ENCODE data around the gene ODF4. TPM values are rescaled to one million over a fixed set of nuclear protein-coding genes. Genes with fewer than 3 reads are reported as not detected.

ODF4 gene
- total and polyA plus RNA-seq, 3 donors from 2014 or later: 5.3 to 34.0 (median 7.7) TPM

- H3K4me3 ChIP-seq: peak overlapping the region in 1 of 2 donors; percentile 1
- H3K36me3 ChIP-seq (ENCODE audit: low read depth, missing control alignments): no peaks in the 10 kb centered on the region
- no peaks in the 10 kb centered on the region for H3K9me3 ChIP-seq
- WGBS, 2 donors: 26 to 39% methylated on average over 16 to 26 of the region's 26 CpGs
- no peak for DNase-seq
- TF ChIP-seq POLR2A (IDR thresholded peaks at IDR 0.05): no peak
- no peak for TF ChIP-seq CTCF (IDR thresholded peaks at IDR 0.05)
- peaks cover 6% of the 10 kb centered on the region for H3K4me1 ChIP-seq
- H3K27ac ChIP-seq: no peak overlapping the region
- H3K27me3 ChIP-seq: no peaks in the 10 kb centered on the region
- intact Hi-C loops (cut with DNase I; ENCODE audit: low total_unique reads): no loop called here
These were observed 23.8 kb upstream of the ODF4 start for GRCh38 chr17:8315764-8316217.

- Histone ChIP-seq H3K36me3 (ENCODE audit: low read depth, missing control alignments) (no peaks in the 10 kb centered on the region), H3K4me1 (peaks cover 6% of the 10 kb centered on the region), H3K4me3 (no peak overlapping the region), H3K27ac (no peak overlapping the region), H3K27me3 (no peaks in the 10 kb centered on the region), H3K9me3 (no peaks in the 10 kb centered on the region)
- WGBS, 2 donors: 76 to 77% methylated on average over 17 to 24 of the region's 24 CpGs
- TF ChIP-seq POLR2A (IDR thresholded peaks at IDR 0.05): no peak
- TF ChIP-seq CTCF (IDR thresholded peaks at IDR 0.05): no peak
- no peak for DNase-seq
- intact Hi-C loops (cut with DNase I; ENCODE audit: low total_unique reads): no loop called here
These were observed 21.4 kb upstream of the ODF4 start for GRCh38 chr17:8318010-8318935.

- no peaks in the 10 kb centered on the region for H3K27me3 ChIP-seq
- WGBS, 2 donors: 84 to 94% methylated on average over 4 of the region's 4 CpGs
- TF ChIP-seq POLR2A (IDR thresholded peaks at IDR 0.05): no peak
- no peak for TF ChIP-seq CTCF (IDR thresholded peaks at IDR 0.05)
- intact Hi-C loops (cut with DNase I; ENCODE audit: low total_unique reads): no loop called here
- no peak overlapping the region for H3K4me3 ChIP-seq
- no peaks in the 10 kb centered on the region for H3K9me3 ChIP-seq
- DNase-seq: no peak
- H3K27ac ChIP-seq: no peak overlapping the region
- H3K4me1 ChIP-seq: peaks cover 6% of the 10 kb centered on the region
- no peaks in the 10 kb centered on the region for H3K36me3 ChIP-seq (ENCODE audit: low read depth, missing control alignments)
These were observed 19.4 kb upstream of the ODF4 start for GRCh38 chr17:8320262-8320661.

GRCh38 chr17:8320990-8321389 is 18.6 kb upstream of the ODF4 start:
- H3K9me3 ChIP-seq: no peaks in the 10 kb centered on the region
- H3K27ac ChIP-seq: no peak overlapping the region
- TF ChIP-seq CTCF (IDR thresholded peaks at IDR 0.05) (no peak), POLR2A (IDR thresholded peaks at IDR 0.05) (no peak)
- intact Hi-C loops (cut with DNase I; ENCODE audit: low total_unique reads): no loop called here
- 39 to 58% methylated on average over 5 to 6 of the region's 6 CpGs for WGBS, 2 donors
- DNase-seq: peak; percentile 61
- H3K4me3 ChIP-seq: no peak overlapping the region
- H3K27me3 ChIP-seq: no peaks in the 10 kb centered on the region
- H3K4me1 ChIP-seq: peaks cover 6% of the 10 kb centered on the region
- no peaks in the 10 kb centered on the region for H3K36me3 ChIP-seq (ENCODE audit: low read depth, missing control alignments)
